Common myeloid progenitor, CD34-positive (primary cell): ENCODE data around the gene SLC37A4.
"Not testable (repeated sequence)": the region's sequence is repeated elsewhere in the genome, so short reads cannot be mapped to it uniquely, and the experiment has no call there.

Experiments used
- CTCF ChIA-PET: fragments of 350-600 bp; sonication (Branson Sonifier 250); formaldehyde crosslinking; loops from one replicate; lab custom pipeline; 2021; ENCODE audit warnings: antibody characterized with exemption; lab: Charles Lee
- POLR2A ChIA-PET: fragments of 350-600 bp; sonication (Branson Sonifier 250); formaldehyde crosslinking; loops from one replicate; lab custom pipeline; 2021; ENCODE audit warnings: antibody characterized with exemption; lab: Charles Lee
- DNase-seq, 3 donors: peaks; one replicate each; pipeline versions ENCODE4 v3.0.0 to v3.0.0-alpha.2; 2013
- H3K27ac ChIP-seq, 2 experiments: 1 replicate in 1 of 2; 2 replicates in 1 of 2; pipeline ENCODE4 v1.7.0; 2013; ENCODE audit warnings: inconsistent platforms in 2 of 2, low read length in 2 of 2, mild to moderate bottlenecking in 2 of 2, low read depth in 1 of 2, moderate library complexity in 1 of 2; ENCODE audit not compliant: severe bottlenecking in 2 of 2, insufficient read depth in 1 of 2, poor library complexity in 1 of 2
- H3K27me3 ChIP-seq, 5 experiments: replicated peaks in 2 of 5; 1 replicate in 3 of 5; 2 replicates in 2 of 5; pipeline versions ENCODE4 v1.6.1 to v1.7.0; 2013; ENCODE audit warnings: low read length in 4 of 5, mild to moderate bottlenecking in 2 of 5, moderate library complexity in 2 of 5, inconsistent platforms in 1 of 5; ENCODE audit not compliant: insufficient read depth in 5 of 5, control insufficient read depth in 4 of 5
- H3K36me3 ChIP-seq, 4 experiments: 1 replicate in 2 of 4; 2 replicates in 2 of 4; pipeline versions ENCODE4 v1.6.1 to v1.7.0; 2013; ENCODE audit warnings: low read length in 3 of 4, control low read depth in 1 of 4, mild to moderate bottlenecking in 1 of 4; ENCODE audit not compliant: control insufficient read depth in 4 of 4, insufficient read depth in 4 of 4
- H3K4me1 ChIP-seq, 4 experiments: 1 replicate in 3 of 4; 2 replicates in 1 of 4; pipeline versions ENCODE4 v1.6.1 to v1.7.1; 2013; ENCODE audit warnings: low read length in 3 of 4, mild to moderate bottlenecking in 3 of 4, control low read depth in 1 of 4, inconsistent platforms in 1 of 4, moderate library complexity in 1 of 4; ENCODE audit not compliant: control insufficient read depth in 4 of 4, insufficient read depth in 4 of 4; ENCODE audit errors: control extremely low read depth in 1 of 4
- H3K4me3 ChIP-seq, 7 experiments: 1 replicate in 4 of 7; 2 replicates in 3 of 7; pipeline versions ENCODE4 v1.5.1 to v1.7.0; 2013; ENCODE audit warnings: mild to moderate bottlenecking in 7 of 7, low read length in 6 of 7, moderate library complexity in 6 of 7, inconsistent platforms in 2 of 7, low read depth in 2 of 7, control low read depth in 1 of 7; ENCODE audit not compliant: insufficient read depth in 4 of 7, control insufficient read depth in 1 of 7; ENCODE audit errors: extremely low read depth in 1 of 7
- H3K9me3 ChIP-seq, 5 experiments: 1 replicate in 4 of 5; 2 replicates in 1 of 5; pipeline versions ENCODE4 v1.6.1 to v1.7.1; 2013; ENCODE audit warnings: low read length in 4 of 5, mild to moderate bottlenecking in 2 of 5, inconsistent platforms in 1 of 5, low read depth in 1 of 5, moderate library complexity in 1 of 5; ENCODE audit not compliant: control insufficient read depth in 4 of 5, insufficient read depth in 2 of 5; ENCODE audit errors: control extremely low read depth in 1 of 5
- WGBS: methylation state at CpG from one replicate; pipeline ENCODE4 v1.1.5; 2013; ENCODE audit not compliant: insufficient coverage; 5-methylcytosine and 5-hydroxymethylcytosine counted together

Gene SLC37A4

DNA sequence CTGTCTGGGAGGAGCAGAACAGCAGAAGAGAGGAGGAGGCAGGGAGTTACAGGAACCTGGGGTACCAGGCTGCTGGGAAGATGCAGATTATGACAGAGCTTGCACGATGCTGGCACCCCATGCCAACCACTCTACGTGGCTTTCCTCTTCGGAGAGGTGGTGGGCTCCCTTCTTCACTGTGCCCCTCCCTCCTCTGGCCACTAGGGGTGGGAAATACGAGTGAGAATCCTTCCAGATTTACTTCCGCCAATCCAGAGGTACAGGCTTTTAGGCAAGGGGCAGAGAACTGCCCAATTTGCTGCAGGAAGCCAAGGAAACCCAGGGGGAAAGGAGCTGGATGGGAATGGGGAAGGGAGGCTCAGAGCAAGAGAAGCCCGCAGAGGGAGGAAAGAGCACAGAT lies 14.0 kb upstream of the SLC37A4 start:
- H3K36me3 ChIP-seq = peaks cover 9 to 51% (median 40%) of the 10 kb centered on the region in 4 experiments
- CTCF ChIA-PET = interaction anchor here (1.0 to 4.8 kb wide), 5 partner anchors 10 to 22 kb away, joined by 3 to 36 read pairs (median 6); partner anchors contain the start of genes HYOU1 and SLC37A4

DNA sequence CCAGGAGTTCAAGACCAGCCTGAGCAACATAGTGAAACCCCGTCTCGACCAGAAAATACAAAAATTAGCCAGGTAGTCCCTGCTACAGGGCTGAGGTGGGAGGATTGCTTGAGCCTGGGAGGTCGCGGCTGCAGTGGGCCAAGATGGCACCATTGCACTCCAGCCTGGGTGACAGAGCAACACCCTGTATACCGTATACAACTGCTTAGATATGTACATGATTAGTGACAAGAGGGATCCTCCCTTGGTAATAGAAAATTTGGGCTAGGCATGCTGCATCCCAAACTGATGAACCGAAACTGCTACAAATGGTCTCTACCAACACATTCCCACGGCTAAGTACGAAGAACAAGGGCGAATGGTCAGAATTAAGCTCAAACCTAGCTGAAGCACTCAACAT lies 12.2 kb upstream of the SLC37A4 start:
- Histone ChIP-seq H3K36me3 (peaks cover 6 to 34% (median 23%) of the 10 kb centered on the region in 4 experiments), H3K4me3 (no peak overlapping the region), H3K27me3 (no peaks in the 10 kb centered on the region), H3K27ac (no peak overlapping the region), H3K4me1 (no peaks in the 10 kb centered on the region), H3K9me3 (no peaks in the 10 kb centered on the region)
- 96% methylated on average over 7 of the region's 9 CpGs for WGBS
- no peak for DNase-seq
- ChIA-PET CTCF (interaction anchor here (1.2 to 4.8 kb wide), 4 partner anchors 10 to 31 kb away, joined by 3 to 36 read pairs (median 6); partner anchors contain the start of genes HYOU1 and SLC37A4), POLR2A (interaction anchor here (2.0 kb wide), 1 partner anchor 12 kb away, joined by 15 read pairs; no protein-coding TSS in a partner anchor)

More for the DNA sequence above, 14.0 kb upstream of the SLC37A4 start:
- no peaks in the 10 kb centered on the region for H3K4me1 ChIP-seq
- no peak overlapping the region for H3K4me3 ChIP-seq
- no peaks in the 10 kb centered on the region for H3K9me3 ChIP-seq
- no peaks in the 10 kb centered on the region for H3K27me3 ChIP-seq
- DNase-seq = no peak
- POLR2A ChIA-PET = interaction anchor here (1.2 kb wide), 1 partner anchor 10 kb away, joined by 4 read pairs; no protein-coding TSS in a partner anchor
- 91% methylated on average over 5 of the region's 6 CpGs for WGBS
- H3K27ac ChIP-seq = no peak overlapping the region

DNA sequence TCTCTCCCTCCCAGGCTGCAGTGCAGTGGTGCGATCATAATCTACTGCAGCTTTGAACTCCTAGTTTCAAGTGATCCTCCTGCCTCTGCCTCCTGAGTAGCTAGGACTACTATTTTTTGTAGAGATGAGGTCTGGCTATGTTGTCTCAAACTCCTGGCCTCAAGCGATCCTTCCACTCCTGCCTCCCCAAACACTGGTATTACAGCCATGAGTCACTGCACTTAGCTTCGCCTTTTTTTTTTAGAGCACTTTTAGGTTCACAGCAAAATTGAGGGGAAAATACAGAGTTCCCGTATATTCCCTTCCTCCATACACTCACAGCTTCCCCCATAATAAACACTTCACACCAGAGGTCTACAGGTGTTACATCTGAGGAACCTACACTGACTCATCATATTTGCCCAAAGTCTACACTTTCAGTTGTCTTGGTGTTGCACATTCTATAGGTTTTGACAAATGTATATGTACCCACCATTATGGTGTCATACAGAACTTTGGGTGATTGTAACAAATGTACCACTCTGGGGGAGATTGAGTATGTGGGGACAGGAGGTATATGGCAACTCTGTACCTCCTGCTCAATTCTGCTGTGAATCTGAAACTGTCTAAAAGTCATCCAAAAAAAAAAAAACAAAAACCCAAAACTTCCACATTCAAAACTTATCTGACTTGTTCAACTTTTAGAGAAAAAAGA lies 11.3 kb upstream of the SLC37A4 start:
- no peaks in the 10 kb centered on the region for H3K9me3 ChIP-seq
- peaks cover 2 to 25% (median 17%) of the 10 kb centered on the region in 4 experiments for H3K36me3 ChIP-seq
- ChIA-PET POLR2A (interaction anchor here (2.0 kb wide), 1 partner anchor 13 kb away, joined by 15 read pairs; no protein-coding TSS in a partner anchor), CTCF (interaction anchor here (1.2 to 4.8 kb wide), 5 partner anchors 8 to 32 kb away, joined by 3 to 36 read pairs (median 7); partner anchors contain the start of gene HYOU1)
- H3K27ac ChIP-seq = no peak overlapping the region
- no peaks in the 10 kb centered on the region for H3K27me3 ChIP-seq
- WGBS = 87% methylated on average over 3 of the region's 4 CpGs
- no peak for DNase-seq
- no peaks in the 10 kb centered on the region for H3K4me1 ChIP-seq
- no peak overlapping the region for H3K4me3 ChIP-seq

DNA sequence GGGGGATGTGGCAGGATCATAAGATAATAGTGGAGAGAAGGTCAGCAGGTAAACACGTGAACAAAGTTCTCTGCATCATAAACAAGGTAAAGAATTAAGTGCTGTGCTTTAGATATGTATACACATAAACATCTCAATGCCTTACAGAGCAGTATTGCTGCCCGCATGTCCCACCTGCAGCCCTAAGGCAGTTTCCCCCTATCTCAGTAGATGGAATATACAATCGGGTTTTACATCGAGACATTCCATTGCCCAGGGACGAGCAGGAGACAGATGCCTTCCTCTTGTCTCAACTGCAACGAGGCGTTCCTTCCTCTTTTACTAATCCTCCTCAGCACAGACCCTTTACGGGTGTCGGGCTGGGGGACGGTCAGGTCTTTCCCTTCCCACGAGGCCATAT lies 8.8 kb upstream of the SLC37A4 start:
- H3K4me1 ChIP-seq, H3K27me3 ChIP-seq, DNase-seq, H3K9me3 ChIP-seq, H3K4me3 ChIP-seq, H3K27ac ChIP-seq, POLR2A ChIA-PET, H3K36me3 ChIP-seq: not testable (repeated sequence)
- WGBS = 0% methylated on average over 1 of the region's 11 CpGs
- CTCF ChIA-PET = interaction anchor here (0.9 to 1.6 kb wide), 3 partner anchors 12 to 16 kb away, joined by 3 to 7 read pairs (median 7); no protein-coding TSS in a partner anchor

DNA sequence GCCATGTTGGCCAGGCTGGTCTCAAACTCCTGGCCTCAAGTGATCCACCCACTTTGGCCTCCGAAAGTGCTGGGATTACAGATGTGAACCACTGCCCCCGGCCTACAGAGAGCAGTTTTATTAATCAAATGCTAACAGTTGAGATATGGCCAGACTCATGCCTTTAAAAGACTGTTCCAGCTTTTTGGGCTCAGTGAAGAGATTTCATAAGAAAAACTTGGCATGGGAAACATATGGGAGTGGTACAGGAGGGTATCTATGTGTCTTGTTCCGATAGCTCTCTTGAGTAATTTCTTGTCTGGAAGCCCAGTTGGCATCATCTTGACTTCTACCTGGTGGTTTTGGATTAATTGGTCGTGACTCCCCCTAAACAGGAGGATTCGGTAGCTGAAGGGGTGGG lies 8.2 kb upstream of the SLC37A4 start:
- CTCF ChIA-PET = interaction anchor here (0.9 to 1.6 kb wide), 5 partner anchors 9 to 41 kb away, joined by 3 to 7 read pairs (median 4); partner anchors contain the start of gene CENATAC
- DNase-seq = no peak
- 100% methylated on average over 5 of the region's 5 CpGs for WGBS

DNA sequence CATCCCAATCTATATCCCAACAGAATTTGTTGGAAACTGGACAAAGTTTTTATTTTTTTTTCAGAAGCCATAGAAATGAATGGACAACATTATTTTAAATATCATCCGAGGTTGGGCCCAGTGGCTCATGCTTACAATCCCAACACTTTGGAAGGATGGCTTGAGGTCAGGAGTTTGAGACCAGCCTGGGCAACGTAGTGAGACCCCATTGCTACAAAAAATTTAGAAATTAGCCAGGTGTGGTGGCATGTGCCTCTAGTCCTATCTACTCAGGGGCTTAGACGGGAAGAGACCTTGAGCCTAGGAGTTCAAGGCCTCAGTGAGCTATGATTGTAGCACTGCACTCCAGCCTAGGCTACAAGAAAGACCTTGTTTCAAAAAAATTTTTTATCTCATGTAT lies 4.1 kb upstream of the SLC37A4 start:
- POLR2A ChIA-PET = no interaction called here
- CTCF ChIA-PET = interaction anchor here (0.9 to 1.4 kb wide), 2 partner anchors 10 to 12 kb away, joined by 3 to 6 read pairs; no protein-coding TSS in a partner anchor
- WGBS = 100% methylated on average over 3 of the region's 3 CpGs
- no peak for DNase-seq
- Histone ChIP-seq H3K27ac (no peak overlapping the region), H3K4me3 (no peak overlapping the region), H3K4me1 (peaks cover 0 to 11% (median 9%) of the 10 kb centered on the region in 4 experiments), H3K36me3 (no peaks in the 10 kb centered on the region), H3K27me3 (no peaks in the 10 kb centered on the region), H3K9me3 (no peaks in the 10 kb centered on the region)

More for the DNA sequence above, 8.2 kb upstream of the SLC37A4 start:
- POLR2A ChIA-PET = no interaction called here
- no peaks in the 10 kb centered on the region for H3K36me3 ChIP-seq
- H3K4me1 ChIP-seq = no peaks in the 10 kb centered on the region
- no peaks in the 10 kb centered on the region for H3K9me3 ChIP-seq
- no peak overlapping the region for H3K27ac ChIP-seq
- no peak overlapping the region for H3K4me3 ChIP-seq
- no peaks in the 10 kb centered on the region for H3K27me3 ChIP-seq

DNA sequence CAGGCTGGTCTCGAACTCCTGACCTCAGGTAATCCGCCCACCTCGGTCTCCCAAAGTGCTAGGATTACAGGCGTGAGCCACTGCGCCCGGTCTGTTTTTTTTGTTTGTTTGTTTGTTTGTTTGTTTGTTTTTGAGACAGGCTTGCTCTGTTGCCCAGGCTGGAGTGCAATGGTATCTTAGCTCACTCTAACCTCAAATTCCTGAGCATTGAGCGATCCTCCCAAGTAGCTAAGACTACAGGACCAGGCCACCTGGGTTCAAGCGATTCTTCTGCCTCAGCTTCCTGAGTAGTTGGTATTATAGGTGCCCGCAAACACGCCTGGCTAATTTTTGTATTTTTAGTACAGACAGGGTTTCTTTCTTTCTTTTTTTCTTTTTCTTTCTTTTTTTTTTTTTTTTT lies 2.7 kb upstream of the SLC37A4 start:
- ChIA-PET CTCF (interaction anchor here (0.7 to 1.7 kb wide), 7 partner anchors 9 to 61 kb away, joined by 3 to 7 read pairs (median 4); a partner anchor contains a TSS), POLR2A (interaction anchor here (0.9 kb wide), 1 partner anchor 10 kb away, joined by 3 read pairs; no protein-coding TSS in a partner anchor)
- not testable (repeated sequence) for DNase-seq, H3K36me3 ChIP-seq, H3K4me3 ChIP-seq, H3K27ac ChIP-seq, H3K9me3 ChIP-seq, H3K27me3 ChIP-seq
- peaks cover 0 to 22% (median 21%) of the 10 kb centered on the region in 4 experiments for H3K4me1 ChIP-seq
- WGBS = 95% methylated on average over 4 of the region's 10 CpGs
